Heart right ventricle (tissue), 16 donors: ENCODE measurements around the gene TMEM183A. TPM values are rescaled to one million over a fixed set of nuclear protein-coding genes. Genes with fewer than 3 reads are reported as not detected.
A peak's percentile ranks its signal among the peaks of the same experiment; 100 is the strongest.

Source experiments
- ATAC-seq, 8 donors: fragments of 200-7000 bp; cut with Tn5 transposase; one replicate each; pipeline ENCODE4 v1.9.1; 2020; ENCODE audit warnings: mild to moderate bottlenecking in 8 of 8, moderate library complexity in 8 of 8, moderate number of reproducible peaks in 1 of 8
- DNase-seq, 2 donors: peaks; one replicate each; pipeline ENCODE4 v3.0.0-alpha.2; 2020
- H3K27ac ChIP-seq, 10 donors: fragments of 200-600 bp; sonication (generic) in 2 of 10; one replicate each; pipeline versions ENCODE4 v1.5.0 to v1.8.0; 2020 to 2022; ENCODE audit warnings: mild to moderate bottlenecking in 3 of 10
- H3K27me3 ChIP-seq, 7 donors: fragments of 200-600 bp; one replicate each; pipeline ENCODE4 v1.8.0; 2021 to 2022; ENCODE audit warnings: mild to moderate bottlenecking in 2 of 7
- H3K36me3 ChIP-seq, 9 donors: fragments of 200-600 bp; sonication (generic) in 1 of 9; one replicate each; pipeline versions ENCODE4 v1.5.0 to v1.8.0; 2020 to 2022; ENCODE audit warnings: mild to moderate bottlenecking in 2 of 9
- H3K4me1 ChIP-seq, 9 donors: fragments of 200-600 bp; sonication (generic) in 1 of 9; one replicate each; pipeline versions ENCODE4 v1.5.0 to v1.8.0; 2020 to 2022; ENCODE audit warnings: mild to moderate bottlenecking in 4 of 9
- H3K4me3 ChIP-seq, 10 donors: fragments of 200-600 bp; sonication (generic) in 2 of 10; one replicate each; pipeline versions ENCODE4 v1.5.0 to v1.8.0; 2020 to 2022; ENCODE audit warnings: mild to moderate bottlenecking in 7 of 10, moderate library complexity in 2 of 10
- H3K9me3 ChIP-seq, 11 donors: fragments of 200-600 bp in 10 of 11; sonication (generic) in 2 of 11; one replicate each; pipeline versions ENCODE4 v1.5.0 to v1.8.0; 2013 to 2022; ENCODE audit warnings: mild to moderate bottlenecking in 2 of 11, control low read depth in 1 of 11, moderate library complexity in 1 of 11
- WGBS, 2 donors: extraction: QIAGEN DNeasy Blood & Tissue Kit; methylation state at CpG; one replicate each; pipeline ENCODE4 v1.1.7; 2013; ENCODE audit warnings: inconsistent platforms in 1 of 2; 5-methylcytosine and 5-hydroxymethylcytosine counted together
- intact Hi-C, 10 donors: fragments of 100-400 bp; cut with DNase I; formaldehyde crosslinking; loops; one replicate each; pipeline versions ENCODE4 v1.11.1 to v1.14.2; 2022
- polyA plus RNA-seq, 2 donors: library from polyadenylated mRNA; stranded (reverse); fragments of 200-250 nt; gene quantifications; one replicate each; pipeline ENCODE4 v1.2.3, GENCODE V29; 2013
- total RNA-seq, 10 donors: library from RNA; stranded (reverse); fragmentation: NEBNext Ultra II Directional in 3 of 10; extraction: Animal tissue kit (Norgen Biotek cat#: 25700) in 3 of 10; gene quantifications; one replicate each; pipeline versions ENCODE4 v1.2.1 to v1.2.4, GENCODE V29; 2021 to 2023
- TF ChIP-seq, protein P1 (sequence below), 9 donors: fragments of 200-600 bp; sonication (generic) in 2 of 9; IDR thresholded peaks; one replicate each; pipeline versions ENCODE4 v1.5.0 to v1.8.0; 2021 to 2022; ENCODE audit warnings: antibody characterized with exemption in 9 of 9, mild to moderate bottlenecking in 5 of 9, moderate library complexity in 1 of 9
- donor health status: Arrhythmogenic right ventricular cardiomyopathy.
- donor health status: ischemic (EF 13 %, LVEDD 7.1; RV severe dilation, severe dysfunction).
- donor health status: healthy with polysubstance abuse.
- donor health status: DM: no; HTN: yes; CAD: no.
- donor health status: DM: no; HTN: no; CAD: no.
- donor health status: ischemic (EF 25% LVEDD 6.9; RV normal size, moderate dysfunction).
- donor health status: ischemic (EF 25% LVEDD 5.7; RV mildly dilated, moderate dysfunction).
- donor health status: healthy.
- donor health status: DM: yes; HTN: yes; CAD: no.
- donor health status: Ischemic cardiomyopathy.
- donor health status: ischemic (EF 35%, LVEDD 5.7; RV mildly dilated, moderate dysfunction).
- donor health status: nonischemic (EF 11% LVEDD 7.7; RV severe dilation, severe dysfunction).
- donor health status: DM: yes; HTN: yes; CAD: no.
- donor health status: PGD.
- donor health status: ischemic (EF 29% LVEDD 5.4; RV normal size, mild dysfunction).
- donor health status: nonischemic (EF 23%, LVEDD 6.1; RV moderate dilation, normal function).

TMEM183A gene
- total and polyA plus RNA-seq, 12 donors: 11.5 to 38.1 (median 21.1) TPM

DNA sequence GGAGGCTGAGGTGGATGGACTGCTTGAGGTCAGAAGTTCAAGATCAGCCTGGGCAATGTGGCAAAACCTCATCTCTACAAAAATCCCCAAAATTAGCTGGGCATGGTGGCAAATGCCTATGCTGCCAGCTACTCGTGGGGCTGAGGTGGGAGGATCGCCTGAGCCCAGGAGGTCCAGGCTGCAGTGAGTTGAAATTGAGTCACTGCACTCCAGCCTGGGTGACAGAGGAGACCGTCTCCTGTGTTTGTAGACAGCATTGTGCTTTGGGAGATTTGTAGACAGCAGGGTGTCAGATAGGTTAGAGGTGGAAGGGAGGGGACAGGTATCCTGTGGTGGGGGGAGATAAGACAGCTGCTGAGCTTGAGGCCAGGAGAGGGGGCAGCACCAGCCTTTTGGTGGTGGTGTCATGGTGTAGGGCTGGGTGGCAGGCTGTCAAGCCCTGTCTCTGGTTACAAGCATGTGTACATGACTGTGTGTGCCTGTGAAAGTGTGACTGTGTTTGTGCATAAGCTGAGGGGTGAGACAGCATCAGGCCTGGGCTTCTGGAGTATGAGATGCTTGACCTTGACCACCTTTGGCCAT, 34.3 kb downstream of the TMEM183A start:
- Histone ChIP-seq H3K4me3 (no peak overlapping the region), H3K27me3 (peaks cover 0 to 6% (median 0%) of the 10 kb centered on the region in 7 donors), H3K9me3 (no peaks in the 10 kb centered on the region), H3K36me3 (peaks cover 0 to 22% (median 0%) of the 10 kb centered on the region in 9 donors), H3K4me1 (peaks cover 5 to 62% (median 36%) of the 10 kb centered on the region in 9 donors), H3K27ac (peak overlapping the region in 2 of 10 donors; percentile 36 to 61)
- intact Hi-C loops: loop anchor here in 5 of 10 donors (1.0 to 5.0 kb wide), 5 partner anchors 76 to 226 kb away; no protein-coding TSS in a partner anchor
- no peak for DNase-seq
- TF ChIP-seq, protein P1, sequence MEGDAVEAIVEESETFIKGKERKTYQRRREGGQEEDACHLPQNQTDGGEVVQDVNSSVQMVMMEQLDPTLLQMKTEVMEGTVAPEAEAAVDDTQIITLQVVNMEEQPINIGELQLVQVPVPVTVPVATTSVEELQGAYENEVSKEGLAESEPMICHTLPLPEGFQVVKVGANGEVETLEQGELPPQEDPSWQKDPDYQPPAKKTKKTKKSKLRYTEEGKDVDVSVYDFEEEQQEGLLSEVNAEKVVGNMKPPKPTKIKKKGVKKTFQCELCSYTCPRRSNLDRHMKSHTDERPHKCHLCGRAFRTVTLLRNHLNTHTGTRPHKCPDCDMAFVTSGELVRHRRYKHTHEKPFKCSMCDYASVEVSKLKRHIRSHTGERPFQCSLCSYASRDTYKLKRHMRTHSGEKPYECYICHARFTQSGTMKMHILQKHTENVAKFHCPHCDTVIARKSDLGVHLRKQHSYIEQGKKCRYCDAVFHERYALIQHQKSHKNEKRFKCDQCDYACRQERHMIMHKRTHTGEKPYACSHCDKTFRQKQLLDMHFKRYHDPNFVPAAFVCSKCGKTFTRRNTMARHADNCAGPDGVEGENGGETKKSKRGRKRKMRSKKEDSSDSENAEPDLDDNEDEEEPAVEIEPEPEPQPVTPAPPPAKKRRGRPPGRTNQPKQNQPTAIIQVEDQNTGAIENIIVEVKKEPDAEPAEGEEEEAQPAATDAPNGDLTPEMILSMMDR (IDR thresholded peaks at IDR 0.05): no peak
- ATAC-seq: no peak
- 80 to 82% methylated on average over 3 of the region's 3 CpGs for WGBS, 2 donors

DNA sequence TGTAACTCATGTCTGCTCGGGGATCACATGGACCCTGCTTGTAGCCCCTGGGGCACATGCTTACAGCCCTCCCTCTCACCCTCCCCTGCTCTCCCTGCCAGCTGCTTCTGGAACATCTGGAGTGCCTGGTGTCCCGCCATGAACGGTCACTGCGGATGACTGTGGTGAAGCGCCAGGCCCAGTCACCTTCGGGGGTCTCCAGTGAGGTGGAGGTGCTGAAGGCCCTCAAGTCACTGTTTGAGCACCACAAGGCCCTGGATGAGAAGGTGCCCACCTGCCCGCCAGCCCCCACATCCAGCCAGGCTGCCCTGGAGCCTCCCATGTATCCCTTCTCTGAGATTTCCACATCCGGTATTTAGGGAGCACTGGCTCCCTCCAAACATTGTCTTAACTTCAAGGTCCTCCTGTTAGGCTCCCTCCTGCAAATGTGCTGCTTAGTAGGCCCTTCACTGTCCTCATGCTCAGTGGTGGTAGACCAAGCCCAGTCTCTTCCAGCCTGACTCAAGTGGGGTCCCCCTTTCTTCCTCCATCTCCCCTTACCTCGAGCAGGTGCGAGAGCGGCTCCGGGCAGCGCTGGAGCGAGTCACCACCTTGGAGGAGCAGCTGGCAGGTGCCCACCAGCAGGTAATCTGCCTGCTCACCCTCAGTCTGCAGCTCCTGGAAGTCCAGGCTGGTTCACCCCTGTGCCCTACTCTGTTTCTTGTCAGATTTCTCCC, 36.8 kb downstream of the TMEM183A start:
- no peak overlapping the region for H3K27ac ChIP-seq
- no peaks in the 10 kb centered on the region for H3K9me3 ChIP-seq
- ATAC-seq (no peak), DNase-seq (no peak)
- H3K27me3 ChIP-seq: no peaks in the 10 kb centered on the region
- H3K4me3 ChIP-seq: no peak overlapping the region
- peaks cover 2 to 48% (median 23%) of the 10 kb centered on the region in 9 donors for H3K4me1 ChIP-seq
- H3K36me3 ChIP-seq: peaks cover 0 to 28% (median 0%) of the 10 kb centered on the region in 9 donors
- intact Hi-C loops: loop anchor here in 4 of 10 donors (5.0 kb wide), 2 partner anchors 73 to 128 kb away; no protein-coding TSS in a partner anchor
- WGBS, 2 donors: 95 to 97% methylated on average over 14 of the region's 14 CpGs
- TF ChIP-seq, protein P1 (IDR thresholded peaks at IDR 0.05): no peak

DNA sequence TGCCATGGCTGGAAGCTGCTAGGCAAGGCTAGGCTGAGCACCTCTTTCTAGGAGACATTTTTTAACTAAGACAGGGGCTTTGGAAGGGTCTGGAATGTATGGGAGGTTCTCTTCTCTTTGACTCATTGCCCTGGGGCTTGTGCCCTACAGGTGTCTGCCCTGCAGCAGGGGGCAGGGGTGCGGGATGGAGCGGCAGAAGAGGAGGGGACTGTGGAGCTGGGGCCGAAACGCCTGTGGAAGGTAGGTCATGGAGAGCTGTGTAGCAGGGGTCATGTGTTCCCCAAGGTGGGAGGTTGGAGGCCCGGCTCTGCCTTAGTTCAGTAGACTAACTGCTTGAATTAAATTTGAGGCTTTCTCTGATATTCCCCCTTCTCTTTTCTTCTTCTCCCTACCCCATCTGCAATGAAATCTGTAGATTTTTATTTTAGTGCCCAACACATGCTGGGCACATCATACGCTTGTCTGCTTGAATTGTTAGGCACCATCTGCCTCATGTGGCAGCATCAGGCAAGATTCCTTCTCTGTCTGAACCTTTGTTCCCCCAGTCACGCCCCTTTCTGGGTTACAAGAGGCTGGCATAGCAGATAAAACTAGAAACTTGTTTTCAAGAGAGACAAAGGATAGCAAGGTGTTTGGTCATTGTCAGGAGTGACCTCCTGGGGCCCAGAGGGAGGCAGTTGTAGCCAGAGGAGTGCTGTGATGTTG, 37.5 kb downstream of the TMEM183A start:
- intact Hi-C loops: loop anchor here in 4 of 10 donors (5.0 kb wide), 2 partner anchors 73 to 128 kb away; no protein-coding TSS in a partner anchor
- WGBS, 2 donors: 91 to 92% methylated on average over 7 of the region's 7 CpGs

More for the DNA sequence above, 37.5 kb downstream of the TMEM183A start:
- no peak for DNase-seq
- peaks cover 2 to 40% (median 19%) of the 10 kb centered on the region in 9 donors for H3K4me1 ChIP-seq
- H3K4me3 ChIP-seq: no peak overlapping the region
- ATAC-seq: no peak
- no peaks in the 10 kb centered on the region for H3K9me3 ChIP-seq
- H3K27me3 ChIP-seq: no peaks in the 10 kb centered on the region
- peaks cover 0 to 28% (median 0%) of the 10 kb centered on the region in 9 donors for H3K36me3 ChIP-seq
- H3K27ac ChIP-seq: no peak overlapping the region
- TF ChIP-seq, protein P1 (IDR thresholded peaks at IDR 0.05): no peak
